Hepatocyte (in vitro differentiated cells): ENCODE measurements around the gene CCSER2. TPM values are rescaled to one million over a fixed set of nuclear protein-coding genes. Genes with fewer than 3 reads are reported as not detected.

ENCODE experiments used
- DNase-seq: peaks from one replicate; pipeline ENCODE4 v3.0.0-alpha.2; 2016; ENCODE audit warnings: low spot score
- H2AFZ ChIP-seq: fragments of 200-600 bp; sonication (generic); 2 replicates; pipeline ENCODE4 v1.6.0; 2016; ENCODE audit warnings: antibody characterized with exemption, mild to moderate bottlenecking
- H3K27ac ChIP-seq: fragments of 200-600 bp; sonication (generic); 2 replicates; pipeline ENCODE4 v1.5.1; 2016; ENCODE audit warnings: mild to moderate bottlenecking
- H3K27me3 ChIP-seq: fragments of 200-600 bp; sonication (generic); 2 replicates; pipeline ENCODE4 v1.6.1; 2016
- H3K36me3 ChIP-seq: fragments of 200-600 bp; sonication (generic); replicated peaks from 2 replicates; pipeline ENCODE4 v1.5.1; 2016; ENCODE audit warnings: low read depth; ENCODE audit not compliant: insufficient read depth
- H3K4me1 ChIP-seq: fragments of 200-600 bp; sonication (generic); 2 replicates; pipeline ENCODE4 v1.5.1; 2016; ENCODE audit warnings: mild to moderate bottlenecking, moderate library complexity; ENCODE audit not compliant: insufficient read depth
- H3K4me2 ChIP-seq: fragments of 200-600 bp; sonication (generic); 2 replicates; pipeline ENCODE4 v1.6.0; 2016
- H3K4me3 ChIP-seq: fragments of 200-600 bp; sonication (generic); 2 replicates; pipeline ENCODE4 v1.5.1; 2016; ENCODE audit warnings: mild to moderate bottlenecking
- H3K79me2 ChIP-seq: fragments of 200-600 bp; sonication (generic); 2 replicates; pipeline ENCODE4 v1.6.0; 2017; ENCODE audit warnings: mild to moderate bottlenecking
- H3K9me2 ChIP-seq: fragments of 200-600 bp; sonication (generic); replicated peaks from 2 replicates; pipeline ENCODE4 v1.6.0; 2017; ENCODE audit warnings: mild to moderate bottlenecking; ENCODE audit not compliant: insufficient read depth
- H3K9me3 ChIP-seq: fragments of 200-600 bp; sonication (generic); 2 replicates; pipeline ENCODE4 v1.5.1; 2016; ENCODE audit warnings: low read depth, mild to moderate bottlenecking
- H4K20me1 ChIP-seq: fragments of 200-600 bp; sonication (generic); 2 replicates; pipeline ENCODE4 v1.6.0; 2016; ENCODE audit warnings: mild to moderate bottlenecking; ENCODE audit not compliant: insufficient read depth, poor library complexity, severe bottlenecking
- CTCF ChIP-seq: fragments of 200-600 bp; sonication (generic); IDR thresholded peaks from 2 replicates; pipeline ENCODE4 v1.5.1; 2016; ENCODE audit warnings: antibody characterized with exemption, mild to moderate bottlenecking; ENCODE audit not compliant: poor library complexity
- EZH2 ChIP-seq: fragments of 200-600 bp; sonication (generic); IDR thresholded peaks from 2 replicates; pipeline ENCODE4 v1.6.1; 2016; ENCODE audit warnings: antibody characterized with exemption, mild to moderate bottlenecking, borderline replicate concordance
- EZH2phosphoT487 ChIP-seq: fragments of 200-600 bp; sonication (generic); IDR thresholded peaks from one replicate; pipeline ENCODE4 v1.6.1; 2018; ENCODE audit warnings: antibody characterized with exemption, mild to moderate bottlenecking, low read depth, moderate library complexity; ENCODE audit not compliant: unreplicated experiment, severe bottlenecking
- WGBS: methylation state at CpG from one replicate; pipeline ENCODE4 v1.1.6; 2016; ENCODE audit warnings: low lambda C conversion rate; ENCODE audit errors: missing lambda C conversion rate; 5-methylcytosine and 5-hydroxymethylcytosine counted together
- polyA plus RNA-seq: library from polyadenylated mRNA; unstranded; fragments of >200 nt; fragmentation: Nextera tagmentation; extraction: Ambion mirVana; gene quantifications from 2 replicates; pipeline ENCODE4 v1.2.1, GENCODE V29; 2016
- total RNA-seq: library from RNA; depleted of rRNA; stranded (reverse); fragments of >200 nt; gene quantifications from 2 replicates; pipeline ENCODE4 v1.2.3, GENCODE V29; 2014

Gene CCSER2
- total and polyA plus RNA-seq, 2 experiments from 2014 or later = 36.5 to 39.7 TPM

GRCh38 chr10:84367256-84367655 is 38.9 kb downstream of the CCSER2 start:
- no peaks in the 10 kb centered on the region for H3K9me2 ChIP-seq
- no peak overlapping the region for H3K4me2 ChIP-seq
- H3K27me3 ChIP-seq = no peaks in the 10 kb centered on the region
- no peak overlapping the region for H3K4me3 ChIP-seq
- 91% methylated on average over 6 of the region's 6 CpGs for WGBS
- H3K4me1 ChIP-seq = no peaks in the 10 kb centered on the region
- TF ChIP-seq EZH2 = no peak
- no peak for TF ChIP-seq CTCF
- no peak for TF ChIP-seq EZH2phosphoT487
- no peaks in the 10 kb centered on the region for H3K9me3 ChIP-seq
- DNase-seq = no peak
- H3K36me3 ChIP-seq = no peaks in the 10 kb centered on the region
- H3K27ac ChIP-seq = no peak overlapping the region
- H3K79me2 ChIP-seq = peaks cover 78% of the 10 kb centered on the region
- H2AFZ ChIP-seq = no peak overlapping the region
- peaks cover 30% of the 10 kb centered on the region for H4K20me1 ChIP-seq

- H3K9me3 ChIP-seq = no peaks in the 10 kb centered on the region
- H3K4me2 ChIP-seq = no peak overlapping the region
- 100% methylated on average over 1 of the region's 1 CpG for WGBS
- no peaks in the 10 kb centered on the region for H3K9me2 ChIP-seq
- no peaks in the 10 kb centered on the region for H3K27me3 ChIP-seq
- H3K4me1 ChIP-seq = no peaks in the 10 kb centered on the region
- H3K4me3 ChIP-seq = no peak overlapping the region
- H3K27ac ChIP-seq = no peak overlapping the region
- H2AFZ ChIP-seq = no peak overlapping the region
- no peaks in the 10 kb centered on the region for H3K36me3 ChIP-seq
- TF ChIP-seq EZH2 (no peak), CTCF (no peak), EZH2phosphoT487 (no peak)
- peaks cover 70% of the 10 kb centered on the region for H3K79me2 ChIP-seq
- no peak for DNase-seq
- H4K20me1 ChIP-seq = peaks cover 26% of the 10 kb centered on the region
These were observed 40.4 kb downstream of the CCSER2 start for GRCh38 chr10:84368828-84369227.

- H3K4me3 ChIP-seq = no peak overlapping the region
- no peak overlapping the region for H3K4me2 ChIP-seq
- TF ChIP-seq EZH2phosphoT487 (no peak), EZH2 (no peak), CTCF (no peak)
- peaks cover 60% of the 10 kb centered on the region for H3K79me2 ChIP-seq
- DNase-seq = no peak
- H2AFZ ChIP-seq = no peak overlapping the region
- peaks cover 20% of the 10 kb centered on the region for H4K20me1 ChIP-seq
- no peaks in the 10 kb centered on the region for H3K4me1 ChIP-seq
- no peak overlapping the region for H3K27ac ChIP-seq
- WGBS = 60% methylated on average over 1 of the region's 1 CpG
- no peaks in the 10 kb centered on the region for H3K9me3 ChIP-seq
- no peaks in the 10 kb centered on the region for H3K27me3 ChIP-seq
- H3K36me3 ChIP-seq = no peaks in the 10 kb centered on the region
- no peaks in the 10 kb centered on the region for H3K9me2 ChIP-seq
These were observed 41.9 kb downstream of the CCSER2 start for GRCh38 chr10:84370283-84370682.

GRCh38 chr10:84371944-84372343 is 43.6 kb downstream of the CCSER2 start:
- Histone ChIP-seq H3K4me1 (no peaks in the 10 kb centered on the region), H3K36me3 (no peaks in the 10 kb centered on the region), H3K9me2 (no peaks in the 10 kb centered on the region), H3K4me2 (no peak overlapping the region), H2AFZ (no peak overlapping the region), H4K20me1 (peaks cover 10% of the 10 kb centered on the region), H3K9me3 (no peaks in the 10 kb centered on the region), H3K27ac (no peak overlapping the region), H3K27me3 (no peaks in the 10 kb centered on the region), H3K79me2 (peaks cover 60% of the 10 kb centered on the region), H3K4me3 (no peak overlapping the region)
- TF ChIP-seq EZH2phosphoT487 (no peak), CTCF (no peak), EZH2 (no peak)
- WGBS = 93% methylated on average over 2 of the region's 2 CpGs
- DNase-seq = no peak
